Mononuclear cell (primary cell): ENCODE measurements around the gene REC114. TPM values are rescaled to one million over a fixed set of nuclear protein-coding genes. Genes with fewer than 3 reads are reported as not detected.
"Not testable (repeated sequence)": the region's sequence is repeated elsewhere in the genome, so short reads cannot be mapped to it uniquely, and the experiment has no call there.

Experiments used
- H3K27me3 ChIP-seq: 2 replicates; pipeline ENCODE4 v1.6.0; 2011; ENCODE audit warnings: low read length, control low read depth; ENCODE audit not compliant: insufficient read depth
- H3K4me1 ChIP-seq: 2 replicates; pipeline ENCODE4 v1.5.1; 2011; ENCODE audit warnings: mild to moderate bottlenecking, low read length, control low read depth; ENCODE audit not compliant: insufficient read depth
- H3K4me3 ChIP-seq: 2 replicates; pipeline ENCODE4 v1.5.1; 2011; ENCODE audit warnings: mild to moderate bottlenecking, low read length, moderate library complexity
- H3K9me3 ChIP-seq: 2 replicates; pipeline ENCODE4 v1.5.1; 2011; ENCODE audit warnings: low read depth, mild to moderate bottlenecking, control low read depth, low read length
- total RNA-seq: library from RNA; depleted of rRNA; stranded (reverse); fragments of >200 nt; gene quantifications from one replicate; pipeline ENCODE4 v1.2.3, GENCODE V29; 2012

Gene REC114
- total RNA-seq, 1 donor: not detected

DNA sequence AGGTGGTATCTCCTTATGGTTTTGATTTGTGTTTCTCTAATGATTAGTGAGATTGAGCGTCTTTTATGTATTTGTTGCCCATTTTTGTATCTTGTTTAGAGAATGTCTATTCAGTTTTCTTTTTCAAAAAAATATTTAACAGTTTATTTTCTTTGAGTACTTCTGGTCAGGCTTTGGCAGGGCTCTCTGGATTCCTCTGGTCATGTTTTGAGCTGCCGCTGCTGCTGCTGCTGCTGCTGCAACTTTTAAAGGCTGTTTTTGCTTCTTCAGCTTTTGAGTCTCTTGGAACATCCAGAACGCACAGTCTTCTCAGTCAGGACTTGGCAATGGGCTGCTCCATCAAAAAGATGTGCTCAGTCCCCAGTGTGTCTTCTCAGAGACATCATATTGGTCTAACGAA is 40.1 kb downstream of the REC114 start:
- H3K9me3 ChIP-seq: no peaks in the 10 kb centered on the region
- H3K4me1 ChIP-seq: peaks cover 6% of the 10 kb centered on the region
- no peak overlapping the region for H3K4me3 ChIP-seq
- peaks cover 9% of the 10 kb centered on the region for H3K27me3 ChIP-seq

DNA sequence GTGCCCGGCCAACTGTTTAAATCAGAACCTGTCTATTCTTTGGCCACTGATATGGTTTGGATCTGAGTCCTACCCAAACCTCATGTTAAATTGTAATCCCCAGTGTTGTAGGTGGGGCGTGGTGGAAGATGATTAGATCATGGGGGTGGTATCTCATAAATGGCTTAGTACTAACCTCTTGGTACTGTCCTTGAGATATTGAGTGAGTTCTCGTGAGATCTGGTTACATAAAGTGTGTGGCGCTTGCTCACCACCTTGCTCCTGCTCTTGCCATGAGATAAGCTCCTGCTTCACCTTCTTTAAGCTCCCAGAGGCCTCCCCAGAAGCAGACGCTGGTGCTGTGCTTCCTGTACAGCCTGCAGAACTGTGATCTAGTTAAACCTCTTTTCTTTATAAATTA is 42.4 kb downstream of the REC114 start:
- Histone ChIP-seq H3K4me1 (peaks cover 6% of the 10 kb centered on the region), H3K27me3 (no peaks in the 10 kb centered on the region), H3K9me3 (no peaks in the 10 kb centered on the region), H3K4me3 (no peak overlapping the region)

DNA sequence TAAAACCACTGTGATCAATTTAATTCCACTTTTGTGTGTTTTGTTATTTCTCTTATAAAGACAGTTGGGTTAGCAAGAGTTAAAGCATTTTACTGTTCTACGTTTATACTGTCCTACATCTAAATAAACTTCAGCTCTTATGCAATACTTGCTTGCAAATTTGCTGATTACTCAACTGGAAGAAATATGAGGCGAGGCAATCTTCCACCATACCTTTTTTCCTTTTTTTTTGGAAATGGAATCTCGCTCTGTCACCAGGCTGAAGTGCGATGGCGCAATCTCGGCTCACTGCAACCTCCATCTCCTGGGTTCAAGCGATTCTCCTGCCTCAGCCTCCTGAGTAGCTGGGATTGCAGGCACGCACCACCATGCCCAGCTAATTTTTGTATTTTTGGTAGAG is 42.9 kb downstream of the REC114 start:
- not testable (repeated sequence) for H3K4me3 ChIP-seq, H3K27me3 ChIP-seq, H3K9me3 ChIP-seq, H3K4me1 ChIP-seq

DNA sequence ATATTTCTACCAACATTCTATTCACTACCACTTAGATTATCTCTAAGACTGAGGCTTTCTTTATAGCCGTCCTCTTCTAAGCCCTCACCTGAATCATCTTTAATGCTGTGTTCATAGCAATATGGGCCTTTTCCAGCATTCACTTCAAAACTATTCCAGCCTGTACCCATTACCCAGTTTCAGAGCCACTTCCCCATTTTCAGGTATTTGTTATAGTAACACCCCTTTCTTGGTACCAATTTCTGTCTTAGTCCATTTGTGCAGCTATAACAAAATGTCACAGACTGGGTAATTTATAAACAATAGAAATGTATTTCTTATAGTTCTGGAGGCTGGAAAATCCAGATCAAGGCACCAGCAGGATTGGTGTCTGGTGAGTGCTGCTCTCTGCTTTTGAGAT is 45.7 kb downstream of the REC114 start:
- Histone ChIP-seq H3K4me3 (no peak overlapping the region), H3K27me3 (peaks cover 4% of the 10 kb centered on the region), H3K9me3 (no peaks in the 10 kb centered on the region), H3K4me1 (no peaks in the 10 kb centered on the region)

DNA sequence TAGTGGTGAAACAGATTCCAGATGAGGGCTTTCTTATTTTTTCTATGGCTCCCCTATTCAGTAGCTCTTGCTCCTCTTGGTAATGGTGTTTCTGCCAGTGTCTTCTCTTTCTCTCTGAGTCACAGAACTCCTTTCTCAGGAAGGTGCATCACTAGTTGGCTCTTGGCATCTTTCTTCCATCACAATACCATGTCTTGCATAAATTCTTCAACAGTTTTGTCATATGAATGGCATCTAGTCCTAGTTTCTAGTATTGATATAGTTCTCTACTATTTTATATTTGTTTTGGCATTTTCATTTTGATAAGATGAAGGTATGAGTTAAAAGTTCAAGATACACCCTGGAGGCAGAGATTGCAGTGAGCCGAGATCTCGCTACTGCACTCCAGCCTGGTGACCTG is 51.0 kb downstream of the REC114 start:
- H3K27me3 ChIP-seq: peaks cover 10% of the 10 kb centered on the region
- H3K4me3 ChIP-seq: no peak overlapping the region
- H3K9me3 ChIP-seq: no peaks in the 10 kb centered on the region
- H3K4me1 ChIP-seq: no peaks in the 10 kb centered on the region

DNA sequence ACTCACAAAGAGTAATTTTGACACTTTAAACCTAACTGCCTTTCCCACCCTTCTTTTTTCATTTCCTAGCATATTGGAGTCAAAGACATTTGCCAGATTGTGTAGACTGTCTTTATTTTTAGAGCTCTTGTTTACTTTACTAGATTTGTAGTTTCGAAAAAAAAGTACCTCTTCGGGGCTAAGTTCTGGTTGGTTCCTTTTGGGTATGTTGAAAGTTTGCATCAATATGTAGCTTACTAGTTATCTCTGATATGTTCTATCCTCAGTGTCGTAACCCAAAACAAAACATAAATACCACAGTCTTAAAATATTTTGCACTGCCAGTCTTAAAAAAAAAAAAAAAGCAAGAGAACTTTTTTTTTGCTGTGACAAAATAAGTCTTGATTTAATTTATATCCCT is 52.2 kb downstream of the REC114 start:
- no peaks in the 10 kb centered on the region for H3K9me3 ChIP-seq
- H3K4me3 ChIP-seq: no peak overlapping the region
- no peaks in the 10 kb centered on the region for H3K4me1 ChIP-seq
- peaks cover 11% of the 10 kb centered on the region for H3K27me3 ChIP-seq

DNA sequence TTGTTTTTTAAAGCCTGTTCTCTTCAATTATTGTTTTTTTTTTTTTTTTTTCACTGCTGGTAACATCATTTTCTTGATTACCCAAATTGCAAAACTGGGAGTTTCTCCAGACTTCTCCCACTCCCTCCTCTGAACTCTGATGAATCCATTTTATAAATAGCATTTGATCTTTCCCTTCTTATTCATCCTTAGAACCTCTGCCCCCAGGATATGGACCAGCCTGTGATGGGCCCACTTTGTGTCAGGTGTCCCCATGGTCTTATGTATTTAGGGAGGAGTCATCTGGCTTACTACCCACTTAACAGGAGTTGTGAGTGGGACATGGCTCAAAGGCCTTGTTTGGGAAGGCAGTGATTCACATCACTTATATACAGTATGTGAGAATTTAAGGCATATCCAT is 57.7 kb downstream of the REC114 start:
- Histone ChIP-seq H3K27me3 (peaks cover 19% of the 10 kb centered on the region), H3K4me3 (no peak overlapping the region), H3K4me1 (no peaks in the 10 kb centered on the region), H3K9me3 (no peaks in the 10 kb centered on the region)

DNA sequence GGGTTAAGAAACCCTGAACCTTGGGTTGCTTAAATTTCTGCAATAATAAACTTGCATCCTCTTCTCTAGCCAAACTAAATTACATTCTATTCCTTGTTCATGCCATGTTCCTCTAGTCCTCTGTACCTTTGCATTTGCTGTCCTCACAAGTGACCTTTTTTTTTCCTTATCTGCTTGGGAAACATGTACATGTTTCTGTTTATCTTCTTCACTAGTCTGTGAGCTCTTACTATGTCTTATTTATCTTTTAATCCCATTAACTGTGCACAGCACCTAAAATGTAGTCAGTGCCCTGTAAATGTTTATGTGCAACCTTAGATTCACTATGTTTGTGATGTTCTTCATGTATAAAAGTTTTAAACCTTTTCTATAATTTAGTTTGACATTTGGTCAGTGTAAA is 61.9 kb downstream of the REC114 start:
- H3K27me3 ChIP-seq: peaks cover 16% of the 10 kb centered on the region
- no peak overlapping the region for H3K4me3 ChIP-seq
- H3K4me1 ChIP-seq: no peaks in the 10 kb centered on the region
- no peaks in the 10 kb centered on the region for H3K9me3 ChIP-seq

DNA sequence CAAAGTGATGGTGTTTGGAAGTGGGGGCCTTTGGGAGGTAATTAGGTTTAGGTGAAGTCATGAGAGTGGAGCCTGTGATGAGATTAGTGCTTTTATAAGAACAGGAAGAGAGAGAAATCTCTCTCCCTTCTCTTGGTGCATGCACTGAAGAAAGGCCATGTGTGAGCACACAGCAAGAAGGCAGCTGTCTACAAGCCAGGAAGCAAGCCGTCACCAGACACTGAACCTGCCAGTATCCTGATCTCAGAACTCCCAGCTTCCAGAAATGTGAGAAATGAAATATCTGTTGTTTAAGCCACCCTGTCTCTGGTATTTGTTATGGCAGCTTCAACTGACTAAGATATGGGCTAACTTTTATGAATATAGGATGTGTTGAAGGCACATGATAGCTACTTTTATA is 72.6 kb downstream of the REC114 start:
- Histone ChIP-seq H3K9me3 (no peaks in the 10 kb centered on the region), H3K4me3 (no peak overlapping the region), H3K4me1 (peaks cover 22% of the 10 kb centered on the region), H3K27me3 (no peaks in the 10 kb centered on the region)

DNA sequence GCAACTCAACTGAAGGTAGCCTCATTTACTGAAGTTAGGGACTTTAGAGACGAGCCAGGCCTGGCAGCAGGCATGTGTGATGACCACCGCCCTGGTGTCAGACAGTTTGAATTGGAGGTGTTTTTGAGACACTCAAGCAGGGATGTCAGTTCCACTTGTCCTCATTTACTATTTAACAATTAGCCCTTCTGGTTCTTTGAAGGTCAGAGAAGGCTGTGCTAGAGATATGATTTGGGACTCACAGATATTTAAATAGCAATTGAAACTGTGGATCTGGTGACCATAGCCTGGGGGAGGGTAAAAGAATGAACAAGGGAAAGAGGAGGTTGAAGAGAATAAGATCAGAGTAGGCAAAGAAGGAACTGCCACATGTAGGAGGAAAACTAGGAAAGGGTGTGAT is 74.6 kb downstream of the REC114 start:
- H3K4me3 ChIP-seq: no peak overlapping the region
- H3K4me1 ChIP-seq: peaks cover 22% of the 10 kb centered on the region
- H3K9me3 ChIP-seq: no peaks in the 10 kb centered on the region
- no peaks in the 10 kb centered on the region for H3K27me3 ChIP-seq

DNA sequence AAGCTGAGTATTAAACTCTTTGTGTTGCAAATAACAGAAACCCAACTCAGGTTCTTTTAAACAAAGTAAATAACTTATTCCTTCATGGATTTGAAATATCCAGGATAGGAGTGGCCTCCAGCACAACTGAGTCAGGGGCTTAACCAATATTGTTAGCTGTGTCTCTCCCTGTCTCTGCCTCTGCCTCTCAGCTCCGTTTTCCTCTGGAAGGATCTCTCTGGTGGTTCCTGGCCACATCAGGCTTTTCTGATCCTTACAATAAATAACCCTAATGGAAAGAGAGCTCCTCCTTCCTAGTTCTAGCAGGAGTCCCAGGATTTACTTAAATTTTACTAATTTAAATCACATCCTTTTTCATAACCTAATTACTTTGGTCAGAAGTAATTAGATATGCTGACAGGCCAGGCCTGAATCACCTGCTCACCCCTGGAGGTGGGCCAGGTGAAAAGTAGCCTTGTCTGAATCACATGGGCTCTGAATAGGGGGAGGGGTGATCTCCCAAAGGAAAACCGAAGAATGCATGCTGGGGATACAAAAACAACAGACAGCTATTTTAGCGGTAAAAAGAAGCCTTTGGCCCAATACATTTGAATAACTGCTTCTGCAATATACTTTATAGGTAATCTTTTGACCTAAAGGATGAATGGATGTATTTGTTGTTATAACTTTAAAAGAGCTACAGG is 75.4 kb downstream of the REC114 start:
- no peaks in the 10 kb centered on the region for H3K9me3 ChIP-seq

DNA sequence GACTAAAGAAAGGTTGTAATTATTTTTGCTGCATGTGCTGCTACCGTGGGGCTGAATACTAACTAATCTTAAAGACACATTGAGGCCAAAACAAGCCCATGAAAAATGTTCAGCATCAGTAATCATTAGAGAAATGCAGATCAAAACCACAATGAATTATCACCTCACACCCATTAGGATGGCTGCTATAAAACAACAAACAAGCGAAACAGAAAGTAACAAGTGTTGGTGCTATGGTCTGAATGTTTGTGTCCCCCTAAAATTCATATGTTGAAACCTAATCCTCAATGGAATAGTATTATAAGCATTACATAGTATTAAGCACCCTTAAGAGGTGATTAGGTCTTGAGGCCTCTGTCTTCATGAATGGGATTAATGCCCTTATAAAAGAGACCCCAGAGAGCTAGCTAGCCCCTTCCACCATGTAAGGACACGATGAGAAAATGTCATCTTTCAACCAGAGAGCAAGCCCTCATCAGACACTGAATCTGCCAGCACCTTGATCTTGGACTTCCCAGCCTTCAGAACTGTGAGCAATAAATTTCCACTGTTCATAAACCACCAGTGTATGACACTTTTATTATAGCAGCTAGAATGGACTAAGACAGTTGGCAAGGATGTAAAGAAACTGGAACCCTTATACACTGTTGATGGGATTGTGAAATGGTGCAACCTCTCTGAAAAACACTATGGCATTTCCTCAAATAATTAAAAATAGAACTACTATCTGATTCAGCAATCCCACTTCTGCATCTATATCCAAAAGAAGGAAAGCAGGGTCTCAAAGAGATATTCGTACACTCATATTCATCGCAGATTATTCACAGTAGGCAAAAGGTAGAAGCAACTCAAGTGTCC is 76.1 kb downstream of the REC114 start:
- no peaks in the 10 kb centered on the region for H3K9me3 ChIP-seq
- H3K27me3 ChIP-seq: no peaks in the 10 kb centered on the region
- peaks cover 22% of the 10 kb centered on the region for H3K4me1 ChIP-seq
- H3K4me3 ChIP-seq: no peak overlapping the region

More for the DNA sequence above, 75.4 kb downstream of the REC114 start:
- peaks cover 22% of the 10 kb centered on the region for H3K4me1 ChIP-seq
- no peaks in the 10 kb centered on the region for H3K27me3 ChIP-seq
- H3K4me3 ChIP-seq: no peak overlapping the region

DNA sequence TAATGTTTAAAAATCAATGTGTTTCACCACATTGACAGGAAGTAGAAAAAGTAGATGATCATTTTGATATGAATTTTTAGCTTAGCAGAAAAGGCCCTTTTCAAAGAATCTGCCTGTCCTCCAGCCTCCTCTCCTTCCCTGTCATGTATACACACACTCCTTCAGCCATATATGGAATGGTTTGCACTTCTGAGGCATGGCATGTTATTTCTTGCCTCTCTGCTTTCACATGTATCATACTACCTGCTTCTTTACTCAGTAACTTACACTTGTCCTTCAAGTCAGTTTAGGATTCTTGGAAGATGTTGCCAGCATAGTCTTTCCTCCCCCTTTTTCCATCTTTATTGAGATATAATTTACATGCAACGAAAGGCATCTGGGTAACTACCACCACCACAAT is 79.0 kb downstream of the REC114 start:
- Histone ChIP-seq H3K4me1 (peaks cover 22% of the 10 kb centered on the region), H3K9me3 (no peaks in the 10 kb centered on the region), H3K27me3 (peaks cover 5% of the 10 kb centered on the region), H3K4me3 (no peak overlapping the region)

DNA sequence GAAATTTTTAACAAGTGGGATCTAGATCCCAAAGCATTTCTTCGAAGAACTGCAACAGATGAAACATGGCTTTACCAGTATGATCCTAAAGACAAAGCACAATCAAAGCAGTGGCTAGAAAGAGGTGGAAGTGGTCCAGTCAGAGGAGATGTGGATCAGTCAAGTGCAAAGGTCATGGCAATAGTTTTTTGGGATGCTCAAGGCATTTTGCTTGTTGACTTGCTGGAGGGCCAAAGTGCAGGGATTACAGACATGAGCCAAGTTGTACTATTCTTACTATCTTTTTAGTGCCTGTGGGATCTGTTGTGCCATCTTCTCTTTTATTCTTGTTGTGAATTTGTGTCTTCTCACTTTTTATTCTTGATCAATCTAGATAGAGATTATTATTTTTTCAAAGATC is 82.0 kb downstream of the REC114 start:
- Histone ChIP-seq H3K9me3 (no peaks in the 10 kb centered on the region), H3K4me3 (no peak overlapping the region), H3K4me1 (no peaks in the 10 kb centered on the region), H3K27me3 (peaks cover 8% of the 10 kb centered on the region)

DNA sequence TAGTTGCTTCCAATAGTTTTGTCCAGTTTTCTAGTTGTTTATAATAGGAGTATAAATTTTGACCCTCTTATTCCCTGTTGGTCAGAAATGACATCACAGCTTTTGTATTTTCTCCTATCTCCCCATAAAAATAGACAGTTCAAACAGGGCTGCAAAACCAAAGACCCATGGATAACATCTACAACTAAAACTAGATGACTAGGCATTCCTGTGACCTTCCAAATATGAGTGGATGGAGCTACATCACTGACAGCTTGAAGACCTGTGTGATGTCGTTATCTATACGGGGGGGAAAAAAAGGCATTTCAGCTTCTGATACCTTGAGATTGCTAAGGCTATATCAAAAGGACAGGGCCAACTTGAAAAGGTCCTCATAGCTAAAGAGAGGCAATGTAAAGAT is 84.6 kb downstream of the REC114 start:
- Histone ChIP-seq H3K9me3 (no peaks in the 10 kb centered on the region), H3K4me1 (no peaks in the 10 kb centered on the region), H3K4me3 (no peak overlapping the region), H3K27me3 (peaks cover 8% of the 10 kb centered on the region)

DNA sequence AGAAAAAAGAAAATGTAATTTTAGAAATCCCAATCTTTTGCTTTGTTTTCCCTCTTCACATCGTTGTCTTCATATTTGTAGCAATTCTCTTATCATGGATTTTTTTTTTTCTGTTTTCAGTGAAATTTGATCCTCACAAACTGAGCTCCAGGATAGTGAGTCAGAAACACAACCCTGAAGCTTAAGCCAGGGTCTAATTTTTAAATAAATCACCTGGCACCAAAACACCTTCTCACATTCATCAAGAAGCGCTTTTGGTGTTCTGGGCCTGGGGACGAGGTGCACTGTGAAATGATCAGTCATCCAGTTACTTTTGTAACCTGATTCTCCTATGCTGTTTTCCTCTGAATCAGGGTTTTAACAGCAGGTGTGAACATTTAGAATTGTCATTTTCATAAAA is 87.7 kb downstream of the REC114 start:
- Histone ChIP-seq H3K4me3 (no peak overlapping the region), H3K27me3 (peaks cover 8% of the 10 kb centered on the region), H3K9me3 (no peaks in the 10 kb centered on the region), H3K4me1 (no peaks in the 10 kb centered on the region)
